IMR-90 (cell line): ENCODE data around the gene ADGRG1. TPM values are rescaled to one million over a fixed set of nuclear protein-coding genes. Genes with fewer than 3 reads are reported as not detected.

Source experiments
- ATAC-seq: fragments of 200-7000 bp; cut with Tn5 transposase; 2 replicates; pipeline ENCODE4 v1.9.1; 2020; ENCODE audit warnings: low read depth, mild to moderate bottlenecking, moderate library complexity
- BruUV-seq: library from RNA; stranded (reverse); fragments of 400-500 nt; replicated peaks from 2 replicates; lab custom pipeline; 2021; lab: Mats Ljungman, UMichigan
- CTCF ChIA-PET: fragments of 300-600 bp; formaldehyde crosslinking; extraction: SDS; loops from one replicate; lab custom pipeline; 2021; ENCODE audit warnings: antibody characterized with exemption; lab: Yijun Ruan, JAX
- POLR2A ChIA-PET: fragments of 300-600 bp; sonication (Branson Sonifier 250); formaldehyde crosslinking; loops from one replicate; lab custom pipeline; 2022; ENCODE audit warnings: antibody characterized with exemption; ENCODE audit not compliant: unreplicated experiment; lab: Charles Lee
- DNase-seq: peaks from one replicate; pipeline ENCODE4 v3.0.0; 2013
- H2AFZ ChIP-seq: replicated peaks from 2 replicates; pipeline ENCODE3; 2013; ENCODE audit warnings: low read length, mild to moderate bottlenecking; ENCODE audit not compliant: poor library complexity
- H2AK5ac ChIP-seq: 2 replicates; pipeline ENCODE4 v1.6.1; 2013; ENCODE audit warnings: low read depth, low read length, inconsistent platforms
- H2AK9ac ChIP-seq: replicated peaks from 2 replicates; pipeline ENCODE3; 2013; ENCODE audit warnings: mild to moderate bottlenecking, low read depth, low read length, moderate library complexity; ENCODE audit not compliant: poor library complexity
- H2BK120ac ChIP-seq: 2 replicates; pipeline ENCODE4 v1.6.1; 2013; ENCODE audit warnings: low read depth, low read length, inconsistent platforms
- H2BK15ac ChIP-seq: 3 replicates; pipeline ENCODE4 v1.6.1; 2013; ENCODE audit warnings: low read depth, low read length, inconsistent platforms
- H2BK20ac ChIP-seq: 2 replicates; pipeline ENCODE4 v1.6.1; 2013; ENCODE audit warnings: low read depth, mild to moderate bottlenecking, inconsistent platforms, low read length, moderate library complexity
- H2BK5ac ChIP-seq: 2 replicates; pipeline ENCODE4 v1.6.1; 2013; ENCODE audit warnings: mild to moderate bottlenecking, low read depth, low read length, inconsistent platforms; ENCODE audit not compliant: poor library complexity, severe bottlenecking
- H3K14ac ChIP-seq: replicated peaks from 2 replicates; pipeline ENCODE4 v1.6.1; 2013; ENCODE audit warnings: low read depth, low read length, inconsistent platforms
- H3K18ac ChIP-seq: 2 replicates; pipeline ENCODE4 v1.6.1; 2013; ENCODE audit warnings: low read depth, low read length, control low read depth
- H3K23ac ChIP-seq: 2 replicates; pipeline ENCODE4 v1.6.1; 2013; ENCODE audit warnings: low read depth, low read length, inconsistent platforms
- H3K27ac ChIP-seq: 2 replicates; pipeline ENCODE4 v1.5.1; 2013; ENCODE audit warnings: mild to moderate bottlenecking, control low read depth, low read length; ENCODE audit not compliant: insufficient read depth
- H3K27me3 ChIP-seq: 2 replicates; pipeline ENCODE4 v1.6.1; 2013; ENCODE audit warnings: low read length; ENCODE audit not compliant: control insufficient read depth, insufficient read depth
- H3K36me3 ChIP-seq: 2 replicates; pipeline ENCODE4 v1.6.1; 2013; ENCODE audit warnings: low read length, mixed read lengths; ENCODE audit not compliant: control insufficient read depth, insufficient read depth
- H3K4ac ChIP-seq: 2 replicates; pipeline ENCODE4 v1.6.1; 2013; ENCODE audit warnings: low read depth, low read length, inconsistent platforms
- H3K4me1 ChIP-seq: 2 replicates; pipeline ENCODE4 v1.6.1; 2013; ENCODE audit warnings: low read length, mixed read lengths; ENCODE audit not compliant: control insufficient read depth, insufficient read depth
- H3K4me2 ChIP-seq: 2 replicates; pipeline ENCODE4 v1.6.1; 2013; ENCODE audit warnings: low read depth, mild to moderate bottlenecking, control low read depth, low read length, moderate library complexity
- H3K4me3 ChIP-seq: 2 replicates; pipeline ENCODE4 v1.5.1; 2013; ENCODE audit warnings: low read depth, mild to moderate bottlenecking, control low read depth, low read length, moderate library complexity; ENCODE audit not compliant: insufficient read depth
- H3K56ac ChIP-seq: 2 replicates; pipeline ENCODE4 v1.6.1; 2013; ENCODE audit warnings: low read length, inconsistent platforms; ENCODE audit not compliant: insufficient read depth; ENCODE audit errors: extremely low read depth
- H3K79me1 ChIP-seq, 2 experiments: 2 replicates each; pipeline ENCODE4 v1.6.1; 2013; ENCODE audit warnings: low read length in 2 of 2, inconsistent platforms in 1 of 2, low read depth in 1 of 2
- H3K9ac ChIP-seq: 2 replicates; pipeline ENCODE4 v1.6.1; 2013; ENCODE audit warnings: low read depth, low read length, control low read depth
- H3K9me1 ChIP-seq: 2 replicates; pipeline ENCODE4 v1.6.1; 2013; ENCODE audit warnings: low read length, inconsistent platforms; ENCODE audit not compliant: insufficient read depth
- H3K9me3 ChIP-seq: 2 replicates; pipeline ENCODE4 v1.6.1; 2013; ENCODE audit warnings: low read length; ENCODE audit not compliant: control insufficient read depth, insufficient read depth
- H4K20me1 ChIP-seq: 2 replicates; pipeline ENCODE4 v1.6.1; 2013; ENCODE audit warnings: low read length, inconsistent platforms; ENCODE audit not compliant: insufficient read depth
- H4K5ac ChIP-seq: 2 replicates; pipeline ENCODE4 v1.6.1; 2013; ENCODE audit warnings: mild to moderate bottlenecking, low read depth, low read length, control low read depth
- H4K8ac ChIP-seq, 2 experiments: 2 replicates each; pipeline ENCODE4 v1.6.1; 2013; ENCODE audit warnings: low read depth in 2 of 2, low read length in 2 of 2, control low read depth in 1 of 2, inconsistent platforms in 1 of 2
- H4K91ac ChIP-seq: 2 replicates; pipeline ENCODE4 v1.6.1; 2013; ENCODE audit warnings: low read depth, low read length, inconsistent platforms; ENCODE audit not compliant: insufficient read depth
- BHLHE40 ChIP-seq: fragments of 150-350 bp; IDR thresholded peaks from 2 replicates; pipeline ENCODE4 v1.6.1; 2016; ENCODE audit warnings: mild to moderate bottlenecking, low read depth, low read length
- CTCF ChIP-seq: conservative IDR thresholded peaks from 2 replicates; pipeline ENCODE4 v1.5.1; 2012; ENCODE audit warnings: mild to moderate bottlenecking, low read depth, low read length, improper control_type of control experiment
- MAZ ChIP-seq: IDR thresholded peaks from 2 replicates; pipeline ENCODE4 v1.6.1; 2012; ENCODE audit warnings: low read depth, mild to moderate bottlenecking, low read length, improper control_type of control experiment, moderate library complexity, borderline replicate concordance
- MXI1 ChIP-seq: IDR thresholded peaks from 2 replicates; pipeline ENCODE4 v1.6.1; 2012; ENCODE audit warnings: low read depth, mild to moderate bottlenecking, low read length, moderate library complexity, borderline replicate concordance
- NFE2L2 ChIP-seq: fragments of 150-350 bp; IDR thresholded peaks from 2 replicates; pipeline ENCODE4 v1.6.1; 2016; ENCODE audit warnings: low read depth, mild to moderate bottlenecking, low read length
- POLR2A ChIP-seq: IDR thresholded peaks from 2 replicates; pipeline ENCODE4 v1.6.1; 2012; ENCODE audit warnings: mild to moderate bottlenecking, low read depth, low read length
- RAD21 ChIP-seq: IDR thresholded peaks from 2 replicates; pipeline ENCODE4 v1.6.1; 2012; ENCODE audit warnings: low read length, improper control_type of control experiment
- RCOR1 ChIP-seq: IDR thresholded peaks from 2 replicates; pipeline ENCODE4 v1.6.1; 2012; ENCODE audit warnings: mild to moderate bottlenecking, low read length, improper control_type of control experiment; ENCODE audit not compliant: insufficient replicate concordance
- RFX5 ChIP-seq: IDR thresholded peaks from 2 replicates; pipeline ENCODE4 v1.8.0; 2012; ENCODE audit warnings: low read depth, mild to moderate bottlenecking, low read length, moderate library complexity
- SMC3 ChIP-seq: fragments of 150-350 bp; IDR thresholded peaks from 2 replicates; pipeline ENCODE4 v1.6.1; 2016; ENCODE audit warnings: low read depth, mild to moderate bottlenecking, antibody characterized with exemption, low read length, moderate library complexity
- WGBS, 2 experiments: methylation state at CpG; one replicate each; pipeline versions ENCODE4 v1.1.5 to v1.1.7; 2013; ENCODE audit warnings: missing lambda C conversion rate in 2 of 2; ENCODE audit not compliant: insufficient read length in 1 of 2; ENCODE audit errors: extremely low coverage in 2 of 2; 5-methylcytosine and 5-hydroxymethylcytosine counted together
- dilution Hi-C: fragments of 300-500 bp; cut with HindIII; formaldehyde crosslinking; loops from one replicate; pipeline ENCODE4 v1.14.3; 2018; ENCODE audit warnings: low sequenced_read_pairs; ENCODE audit not compliant: unreplicated experiment
- in situ Hi-C: fragments of 300-500 bp; cut with MboI; formaldehyde crosslinking; loops from 3 replicates; pipeline ENCODE4 v1.14.3; 2019; ENCODE audit warnings: low sequenced_read_pairs, inconsistent platforms, mixed read lengths
- intact Hi-C: fragments of 100-400 bp; cut with micrococcal nuclease; formaldehyde crosslinking; loops from 2 replicates; pipeline ENCODE4 v1.10.0; 2022
- polyA plus RNA-seq, 3 experiments: library from polyadenylated mRNA; depleted of rRNA; stranded (reverse); fragments of >200 nt; gene quantifications; 2 replicates each; pipeline ENCODE4 v1.2.3, GENCODE V29; 2012; ENCODE audit warnings: low replicate concordance in 1 of 3
- total RNA-seq: library from RNA; depleted of rRNA; stranded (reverse); fragments of >200 nt; gene quantifications from 2 replicates; pipeline ENCODE4 v1.2.3, GENCODE V29; 2012

ADGRG1 gene
- total and polyA plus RNA-seq, 2 of the 4 experiments (the other 2 are of a cell fraction), result 0.90 to 8.4 TPM

- Histone ChIP-seq H3K79me1 (no peaks in the 10 kb centered on the region), H3K4me1 (peaks cover 2% of the 10 kb centered on the region; the same call in 1 of the 2 replicates), H3K27me3 (no peaks in the 10 kb centered on the region), H3K14ac (no peak overlapping the region), H2BK15ac (no peak overlapping the region), H3K27ac (no peak overlapping the region), H3K36me3 (no peaks in the 10 kb centered on the region), H4K5ac (no peak overlapping the region), H4K8ac (no peak overlapping the region), H3K18ac (no peak overlapping the region), H3K4ac (no peak overlapping the region), H3K23ac (no peak overlapping the region), H3K9me3 (no peaks in the 10 kb centered on the region), H3K56ac (no peak overlapping the region), H3K4me2 (no peak overlapping the region), H2BK20ac (peak overlapping the region; percentile 41; the same call in 1 of the 2 replicates), H4K91ac (no peak overlapping the region), H2AK9ac (peak overlapping the region; percentile 2), H3K9ac (no peak overlapping the region), H2BK120ac (no peak overlapping the region), H3K9me1 (peaks cover 13% of the 10 kb centered on the region), H4K20me1 (no peaks in the 10 kb centered on the region), H3K4me3 (no peak overlapping the region), H2AFZ (peak overlapping the region; percentile 81), H2AK5ac (peak overlapping the region; percentile 49), H2BK5ac (no peak overlapping the region)
- TF ChIP-seq SMC3 (peak; percentile 100), RFX5 (no peak), RCOR1 (peak; percentile 71), MXI1 (0 out of 2 replicates have a peak, but pooled peaks have one; percentile 16), MAZ (0 out of 2 replicates have a peak, but pooled peaks have one; percentile 45), POLR2A (peak; percentile 67), NFE2L2 (no peak), RAD21 (peak; percentile 99), CTCF (peak; percentile 100; the same call in 1 of the 2 replicates), BHLHE40 (no peak)
- CTCF ChIA-PET, result interaction anchor here (0.6 to 3.6 kb wide), 5 partner anchors 16 to 82 kb away, joined by 3 to 16 read pairs (median 3); partner anchors contain the start of gene ADGRG1
- in situ Hi-C loops (no loop called here), dilution Hi-C loops (no loop called here), intact Hi-C loops (loop anchor here (1.0 to 10.0 kb wide), 5 partner anchors 48 to 356 kb away; partner anchors contain the start of genes USB1 and ZNF319)
- WGBS, 2 experiments, result 51% methylated on average over 11 of the region's 18 CpGs; no CpG with 5 or more reads in 1 of the 2 experiments
- ATAC-seq (peak; percentile 93), DNase-seq (peak; percentile 62)
- BruUV-seq, result no TSS peak
- POLR2A ChIA-PET, result no interaction called here
Observed at GRCh38 chr16:57648581-57649442, 20.4 kb downstream of the ADGRG1 start.
